ENCODE measurements around the gene PYGB. TPM values are rescaled to one million over a fixed set of nuclear protein-coding genes. Genes with fewer than 3 reads are reported as not detected.

PYGB gene
- total and polyA plus RNA-seq, 2 experiments from 2014 or later, result 45.3 to 61.1 TPM

DNA sequence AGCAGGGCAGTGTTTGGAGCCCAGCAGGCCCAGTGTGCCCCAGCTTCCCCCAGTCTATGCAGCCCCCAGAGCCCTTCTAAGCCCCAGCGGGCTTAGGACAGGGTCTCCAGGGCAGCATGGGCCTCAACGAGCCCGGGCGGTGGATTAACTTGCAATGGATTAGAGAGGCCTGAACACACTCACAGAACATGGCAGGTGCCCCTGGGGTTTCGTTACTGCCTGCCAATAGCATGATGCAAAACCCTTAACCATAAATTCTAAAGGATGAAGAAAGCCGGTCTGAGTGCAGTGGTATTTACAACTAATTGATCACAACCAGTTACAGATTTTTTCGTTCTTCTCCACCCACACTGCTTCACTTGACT, 33.5 kb upstream of the PYGB start:
- Histone ChIP-seq H3K36me3 (replicated peaks; ENCODE audit: insufficient read depth, low read depth) (no peaks in the 10 kb centered on the region), H3K27ac (no peak overlapping the region), H3K9me3 (ENCODE audit: low read depth) (no peaks in the 10 kb centered on the region), H3K4me3 (no peak overlapping the region), H3K4me1 (ENCODE audit: insufficient read depth) (no peaks in the 10 kb centered on the region), H2AFZ (no peak overlapping the region), H3K9me2 (replicated peaks; ENCODE audit: insufficient read depth) (no peaks in the 10 kb centered on the region), H3K27me3 (no peaks in the 10 kb centered on the region), H4K20me1 (ENCODE audit: insufficient read depth, poor library complexity, severe bottlenecking) (no peaks in the 10 kb centered on the region), H3K4me2 (no peak overlapping the region), H3K79me2 (no peaks in the 10 kb centered on the region)
- DNase-seq (ENCODE audit: low spot score), result no peak
- WGBS (ENCODE audit: low lambda C conversion rate, missing lambda C conversion rate), result 89% methylated on average over 7 of the region's 7 CpGs
- TF ChIP-seq EZH2 (IDR thresholded peaks at IDR 0.05; ENCODE audit: borderline replicate concordance) (no peak), EZH2phosphoT487 (IDR thresholded peaks at IDR 0.05; ENCODE audit: low read depth, severe bottlenecking, unreplicated experiment) (no peak)
- TF ChIP-seq, protein P1, sequence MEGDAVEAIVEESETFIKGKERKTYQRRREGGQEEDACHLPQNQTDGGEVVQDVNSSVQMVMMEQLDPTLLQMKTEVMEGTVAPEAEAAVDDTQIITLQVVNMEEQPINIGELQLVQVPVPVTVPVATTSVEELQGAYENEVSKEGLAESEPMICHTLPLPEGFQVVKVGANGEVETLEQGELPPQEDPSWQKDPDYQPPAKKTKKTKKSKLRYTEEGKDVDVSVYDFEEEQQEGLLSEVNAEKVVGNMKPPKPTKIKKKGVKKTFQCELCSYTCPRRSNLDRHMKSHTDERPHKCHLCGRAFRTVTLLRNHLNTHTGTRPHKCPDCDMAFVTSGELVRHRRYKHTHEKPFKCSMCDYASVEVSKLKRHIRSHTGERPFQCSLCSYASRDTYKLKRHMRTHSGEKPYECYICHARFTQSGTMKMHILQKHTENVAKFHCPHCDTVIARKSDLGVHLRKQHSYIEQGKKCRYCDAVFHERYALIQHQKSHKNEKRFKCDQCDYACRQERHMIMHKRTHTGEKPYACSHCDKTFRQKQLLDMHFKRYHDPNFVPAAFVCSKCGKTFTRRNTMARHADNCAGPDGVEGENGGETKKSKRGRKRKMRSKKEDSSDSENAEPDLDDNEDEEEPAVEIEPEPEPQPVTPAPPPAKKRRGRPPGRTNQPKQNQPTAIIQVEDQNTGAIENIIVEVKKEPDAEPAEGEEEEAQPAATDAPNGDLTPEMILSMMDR (IDR thresholded peaks at IDR 0.05; ENCODE audit: poor library complexity), result no peak

- Histone ChIP-seq H3K27me3 (no peaks in the 10 kb centered on the region), H4K20me1 (ENCODE audit: insufficient read depth, poor library complexity, severe bottlenecking) (no peaks in the 10 kb centered on the region), H3K9me3 (ENCODE audit: low read depth) (no peaks in the 10 kb centered on the region), H3K4me3 (no peak overlapping the region), H3K4me1 (ENCODE audit: insufficient read depth) (no peaks in the 10 kb centered on the region), H3K79me2 (no peaks in the 10 kb centered on the region), H3K4me2 (no peak overlapping the region), H2AFZ (no peak overlapping the region), H3K27ac (no peak overlapping the region), H3K9me2 (replicated peaks; ENCODE audit: insufficient read depth) (no peaks in the 10 kb centered on the region), H3K36me3 (replicated peaks; ENCODE audit: insufficient read depth, low read depth) (no peaks in the 10 kb centered on the region)
- no peak for TF ChIP-seq EZH2phosphoT487 (IDR thresholded peaks at IDR 0.05; ENCODE audit: low read depth, severe bottlenecking, unreplicated experiment)
- TF ChIP-seq EZH2 (IDR thresholded peaks at IDR 0.05; ENCODE audit: borderline replicate concordance), result no peak
- WGBS (ENCODE audit: low lambda C conversion rate, missing lambda C conversion rate), result 98% methylated on average over 7 of the region's 7 CpGs
- no peak for DNase-seq (ENCODE audit: low spot score)
Observed at GRCh38 chr20:25214819-25215218, 33.1 kb upstream of the PYGB start.

- no peak overlapping the region for H3K27ac ChIP-seq
- H3K4me3 ChIP-seq, result no peak overlapping the region
- no peaks in the 10 kb centered on the region for H4K20me1 ChIP-seq (ENCODE audit: insufficient read depth, poor library complexity, severe bottlenecking)
- no peaks in the 10 kb centered on the region for H3K36me3 ChIP-seq (replicated peaks; ENCODE audit: insufficient read depth, low read depth)
- H3K9me3 ChIP-seq (ENCODE audit: low read depth), result no peaks in the 10 kb centered on the region
- TF ChIP-seq EZH2 (IDR thresholded peaks at IDR 0.05; ENCODE audit: borderline replicate concordance), result no peak
- TF ChIP-seq, protein P1 (IDR thresholded peaks at IDR 0.05; ENCODE audit: poor library complexity), result no peak
- TF ChIP-seq EZH2phosphoT487 (IDR thresholded peaks at IDR 0.05; ENCODE audit: low read depth, severe bottlenecking, unreplicated experiment), result no peak
- H3K79me2 ChIP-seq, result no peaks in the 10 kb centered on the region
- DNase-seq (ENCODE audit: low spot score), result no peak
- H2AFZ ChIP-seq, result no peak overlapping the region
- WGBS (ENCODE audit: low lambda C conversion rate, missing lambda C conversion rate), result 98% methylated on average over 10 of the region's 10 CpGs
- H3K9me2 ChIP-seq (replicated peaks; ENCODE audit: insufficient read depth), result no peaks in the 10 kb centered on the region
- H3K4me2 ChIP-seq, result no peak overlapping the region
- H3K4me1 ChIP-seq (ENCODE audit: insufficient read depth), result no peaks in the 10 kb centered on the region
- H3K27me3 ChIP-seq, result no peaks in the 10 kb centered on the region
Observed at GRCh38 chr20:25215521-25215920, 32.4 kb upstream of the PYGB start.

DNA sequence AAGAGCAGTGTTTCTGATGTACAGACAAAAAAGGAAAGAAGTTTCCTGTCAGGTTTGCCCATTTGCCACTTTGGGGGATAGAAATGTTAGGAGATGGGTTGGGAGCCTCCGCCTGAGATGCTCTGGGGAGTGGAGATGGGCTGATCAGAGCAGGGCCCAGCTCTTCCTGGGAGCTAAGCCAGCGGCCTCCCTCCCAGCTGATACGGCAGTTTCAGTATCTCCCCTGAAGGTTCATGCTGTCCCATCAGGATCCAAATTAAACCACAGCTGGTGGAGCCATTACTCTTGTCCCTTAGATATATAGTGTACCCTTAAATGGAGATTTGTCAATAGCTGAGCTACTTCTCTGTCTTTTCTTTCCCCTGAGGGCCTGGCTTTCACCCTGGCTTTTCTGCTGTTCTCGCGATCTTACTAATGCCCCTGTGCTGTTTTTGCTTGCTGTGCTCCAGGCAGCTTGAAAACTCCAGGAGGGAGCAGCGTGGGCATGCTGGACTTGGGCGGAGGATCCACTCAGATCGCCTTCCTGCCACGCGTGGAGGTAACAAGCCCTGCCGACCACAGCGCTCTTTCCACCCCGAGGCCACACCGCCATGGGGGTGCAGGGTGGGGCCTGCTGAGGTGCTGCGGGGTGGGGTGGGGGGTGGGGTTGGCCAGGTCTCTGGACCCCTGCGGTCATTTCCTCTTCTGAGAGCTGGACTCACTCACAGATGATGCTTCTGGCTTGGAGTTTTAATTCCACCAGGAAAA, 31.5 kb upstream of the PYGB start:
- no peak for DNase-seq (ENCODE audit: low spot score)

More for the DNA sequence above, 31.5 kb upstream of the PYGB start:
- no peaks in the 10 kb centered on the region for H3K9me3 ChIP-seq (ENCODE audit: low read depth)
- no peak overlapping the region for H3K4me2 ChIP-seq
- H3K4me3 ChIP-seq, result no peak overlapping the region
- H3K79me2 ChIP-seq, result no peaks in the 10 kb centered on the region
- H4K20me1 ChIP-seq (ENCODE audit: insufficient read depth, poor library complexity, severe bottlenecking), result no peaks in the 10 kb centered on the region
- WGBS (ENCODE audit: low lambda C conversion rate, missing lambda C conversion rate), result 95% methylated on average over 16 of the region's 16 CpGs
- H3K9me2 ChIP-seq (replicated peaks; ENCODE audit: insufficient read depth), result no peaks in the 10 kb centered on the region
- TF ChIP-seq EZH2 (IDR thresholded peaks at IDR 0.05; ENCODE audit: borderline replicate concordance) (no peak), EZH2phosphoT487 (IDR thresholded peaks at IDR 0.05; ENCODE audit: low read depth, severe bottlenecking, unreplicated experiment) (no peak)
- TF ChIP-seq, protein P1 (IDR thresholded peaks at IDR 0.05; ENCODE audit: poor library complexity), result no peak
- no peaks in the 10 kb centered on the region for H3K36me3 ChIP-seq (replicated peaks; ENCODE audit: insufficient read depth, low read depth)
- H3K27ac ChIP-seq, result no peak overlapping the region
- H3K4me1 ChIP-seq (ENCODE audit: insufficient read depth), result no peaks in the 10 kb centered on the region
- no peaks in the 10 kb centered on the region for H3K27me3 ChIP-seq
- no peak overlapping the region for H2AFZ ChIP-seq

All from hepatocyte (in vitro differentiated cells).